Mesendoderm (in vitro differentiated cells): Measurements from ENCODE around the gene DTNB.

Experiments
- DNase-seq: peaks from one replicate; pipeline ENCODE4 v3.0.0; 2013
- H2AK5ac ChIP-seq: 2 replicates; pipeline ENCODE4 v1.6.1; 2013; ENCODE audit warnings: low read length, inconsistent platforms
- H2BK120ac ChIP-seq: 2 replicates; pipeline ENCODE4 v1.6.1; 2013; ENCODE audit warnings: low read depth, mild to moderate bottlenecking, low read length, moderate library complexity, mixed read lengths
- H2BK15ac ChIP-seq: replicated peaks from 2 replicates; pipeline ENCODE4 v1.6.1; 2013; ENCODE audit warnings: low read depth, mild to moderate bottlenecking, moderate library complexity
- H2BK5ac ChIP-seq: 2 replicates; pipeline ENCODE4 v1.6.1; 2013; ENCODE audit warnings: low read length, inconsistent platforms
- H3K18ac ChIP-seq: 2 replicates; pipeline ENCODE4 v1.6.1; 2013; ENCODE audit warnings: mild to moderate bottlenecking, low read length, mixed read lengths
- H3K23ac ChIP-seq: one replicate; pipeline ENCODE4 v1.6.1; 2013; ENCODE audit warnings: low read length
- H3K27ac ChIP-seq: 2 replicates; pipeline ENCODE4 v1.5.1; 2013; ENCODE audit warnings: low read depth, mild to moderate bottlenecking, inconsistent platforms, low read length, moderate library complexity
- H3K27me3 ChIP-seq: 2 replicates; pipeline ENCODE4 v1.6.1; 2013; ENCODE audit warnings: low read length, control low read depth, mild to moderate bottlenecking, inconsistent platforms; ENCODE audit not compliant: insufficient read depth, poor library complexity
- H3K36me3 ChIP-seq: 2 replicates; pipeline ENCODE4 v1.6.1; 2013; ENCODE audit warnings: low read length, inconsistent platforms; ENCODE audit not compliant: control insufficient read depth, insufficient read depth
- H3K4ac ChIP-seq: one replicate; pipeline ENCODE4 v1.6.1; 2013; ENCODE audit warnings: low read depth, mild to moderate bottlenecking, low read length, moderate library complexity
- H3K4me1 ChIP-seq: 2 replicates; pipeline ENCODE4 v1.6.1; 2013; ENCODE audit warnings: low read depth, low read length, inconsistent platforms; ENCODE audit not compliant: control insufficient read depth
- H3K4me2 ChIP-seq: 2 replicates; pipeline ENCODE4 v1.6.1; 2013; ENCODE audit warnings: low read length
- H3K4me3 ChIP-seq: 2 replicates; pipeline ENCODE4 v1.5.1; 2013; ENCODE audit warnings: mild to moderate bottlenecking, low read length
- H3K56ac ChIP-seq: one replicate; pipeline ENCODE4 v1.6.1; 2013; ENCODE audit warnings: low read length
- H3K79me1 ChIP-seq: 2 replicates; pipeline ENCODE4 v1.6.1; 2013; ENCODE audit warnings: low read length, inconsistent platforms
- H3K79me2 ChIP-seq: 2 replicates; pipeline ENCODE4 v1.6.1; 2013; ENCODE audit warnings: mild to moderate bottlenecking, low read length; ENCODE audit not compliant: control insufficient read depth, insufficient read depth
- H3K9ac ChIP-seq: 2 replicates; pipeline ENCODE4 v1.6.1; 2013; ENCODE audit warnings: low read length, inconsistent platforms
- H4K5ac ChIP-seq: one replicate; pipeline ENCODE4 v1.6.1; 2013; ENCODE audit warnings: low read length
- H4K8ac ChIP-seq: one replicate; pipeline ENCODE4 v1.6.1; 2013; ENCODE audit warnings: low read depth, mild to moderate bottlenecking, control low read depth, low read length, moderate library complexity
- WGBS: extraction: QIAGEN DNeasy Blood & Tissue Kit; methylation state at CpG from one replicate; pipeline ENCODE4 v1.1.7; 2013; ENCODE audit warnings: low lambda C conversion rate, missing lambda C conversion rate; ENCODE audit not compliant: insufficient coverage; ENCODE audit errors: extremely low coverage; 5-methylcytosine and 5-hydroxymethylcytosine counted together

Gene DTNB

GRCh38 chr2:25700221-25700660, 26.9 kb upstream of the DTNB start:
- no peak overlapping the region for H3K4me3 ChIP-seq
- H2BK5ac ChIP-seq = no peak overlapping the region
- no peak overlapping the region for H3K4ac ChIP-seq
- no peak overlapping the region for H3K4me2 ChIP-seq
- peak; percentile 32 for DNase-seq
- no peak overlapping the region for H4K5ac ChIP-seq
- H2BK15ac ChIP-seq = no peak overlapping the region
- no peak overlapping the region for H3K18ac ChIP-seq
- no peak overlapping the region for H3K56ac ChIP-seq
- H3K23ac ChIP-seq = no peak overlapping the region
- no peak overlapping the region for H4K8ac ChIP-seq
- H3K27ac ChIP-seq = no peak overlapping the region
- H3K9ac ChIP-seq = no peak overlapping the region
- H3K36me3 ChIP-seq = no peaks in the 10 kb centered on the region
- H3K79me2 ChIP-seq = no peaks in the 10 kb centered on the region
- H2AK5ac ChIP-seq = no peak overlapping the region
- no CpG with 5 or more reads among the region's 6 CpGs for WGBS
- no peak overlapping the region for H2BK120ac ChIP-seq
- H3K27me3 ChIP-seq = no peaks in the 10 kb centered on the region
- H3K79me1 ChIP-seq = no peaks in the 10 kb centered on the region
- peaks cover 3% of the 10 kb centered on the region for H3K4me1 ChIP-seq

- Histone ChIP-seq H4K5ac (no peak overlapping the region), H3K36me3 (no peaks in the 10 kb centered on the region), H3K79me1 (no peaks in the 10 kb centered on the region), H3K27me3 (no peaks in the 10 kb centered on the region), H3K56ac (no peak overlapping the region), H2BK120ac (no peak overlapping the region), H3K9ac (no peak overlapping the region), H3K18ac (no peak overlapping the region), H3K27ac (no peak overlapping the region), H2AK5ac (no peak overlapping the region), H3K79me2 (no peaks in the 10 kb centered on the region), H3K4me1 (peaks cover 3% of the 10 kb centered on the region), H3K4me2 (no peak overlapping the region), H4K8ac (no peak overlapping the region), H3K4ac (no peak overlapping the region), H3K4me3 (no peak overlapping the region), H2BK15ac (no peak overlapping the region), H3K23ac (no peak overlapping the region), H2BK5ac (no peak overlapping the region)
- no peak for DNase-seq
- no CpG with 5 or more reads among the region's 7 CpGs for WGBS
Observed at GRCh38 chr2:25699216-25699615, 25.8 kb upstream of the DTNB start.

- no peaks in the 10 kb centered on the region for H3K36me3 ChIP-seq
- H3K4ac ChIP-seq = no peak overlapping the region
- no peak overlapping the region for H4K5ac ChIP-seq
- no peak overlapping the region for H3K9ac ChIP-seq
- H3K27ac ChIP-seq = no peak overlapping the region
- H3K79me1 ChIP-seq = no peaks in the 10 kb centered on the region
- H3K4me2 ChIP-seq = no peak overlapping the region
- H3K56ac ChIP-seq = no peak overlapping the region
- no peak overlapping the region for H2BK15ac ChIP-seq
- no peak for DNase-seq
- no peak overlapping the region for H3K4me3 ChIP-seq
- no peak overlapping the region for H2BK5ac ChIP-seq
- H2AK5ac ChIP-seq = no peak overlapping the region
- H3K18ac ChIP-seq = no peak overlapping the region
- no peaks in the 10 kb centered on the region for H3K79me2 ChIP-seq
- H2BK120ac ChIP-seq = no peak overlapping the region
- H3K23ac ChIP-seq = no peak overlapping the region
- peaks cover 3% of the 10 kb centered on the region for H3K4me1 ChIP-seq
- H4K8ac ChIP-seq = no peak overlapping the region
- H3K27me3 ChIP-seq = no peaks in the 10 kb centered on the region
Observed at GRCh38 chr2:25698752-25699151, 25.4 kb upstream of the DTNB start.

- no peak overlapping the region for H3K27ac ChIP-seq
- peaks cover 3% of the 10 kb centered on the region for H3K4me1 ChIP-seq
- no peak overlapping the region for H2BK120ac ChIP-seq
- no peak overlapping the region for H3K23ac ChIP-seq
- H2BK15ac ChIP-seq = no peak overlapping the region
- no peak overlapping the region for H3K4me3 ChIP-seq
- H4K8ac ChIP-seq = no peak overlapping the region
- WGBS = no CpG with 5 or more reads among the region's 17 CpGs
- peak; percentile 20 for DNase-seq
- no peak overlapping the region for H4K5ac ChIP-seq
- no peak overlapping the region for H2AK5ac ChIP-seq
- no peak overlapping the region for H3K18ac ChIP-seq
- no peak overlapping the region for H3K9ac ChIP-seq
- H3K4ac ChIP-seq = no peak overlapping the region
- H3K56ac ChIP-seq = peak overlapping the region; percentile 9
- no peaks in the 10 kb centered on the region for H3K79me2 ChIP-seq
- no peaks in the 10 kb centered on the region for H3K79me1 ChIP-seq
- no peaks in the 10 kb centered on the region for H3K36me3 ChIP-seq
- H3K4me2 ChIP-seq = peak overlapping the region; percentile 7
- H3K27me3 ChIP-seq = no peaks in the 10 kb centered on the region
- H2BK5ac ChIP-seq = no peak overlapping the region
Observed at GRCh38 chr2:25697559-25698341, 24.4 kb upstream of the DTNB start.

- Histone ChIP-seq H4K5ac (no peak overlapping the region), H3K36me3 (no peaks in the 10 kb centered on the region), H3K23ac (no peak overlapping the region), H3K4me2 (no peak overlapping the region), H3K9ac (no peak overlapping the region), H3K4me3 (no peak overlapping the region), H2AK5ac (no peak overlapping the region), H3K79me1 (no peaks in the 10 kb centered on the region), H2BK120ac (no peak overlapping the region), H3K27ac (no peak overlapping the region), H3K4me1 (peaks cover 2% of the 10 kb centered on the region), H3K79me2 (no peaks in the 10 kb centered on the region), H3K18ac (no peak overlapping the region), H4K8ac (no peak overlapping the region), H2BK15ac (no peak overlapping the region), H3K56ac (no peak overlapping the region), H3K27me3 (no peaks in the 10 kb centered on the region), H3K4ac (no peak overlapping the region), H2BK5ac (no peak overlapping the region)
- no peak for DNase-seq
- WGBS = no CpG with 5 or more reads among the region's 6 CpGs
Observed at GRCh38 chr2:25692737-25693445, 19.5 kb upstream of the DTNB start.
